ENCODE measurements around the gene MAGEA3. TPM values are rescaled to one million over a fixed set of nuclear protein-coding genes. Genes with fewer than 3 reads are reported as not detected.
"Not testable (repeated sequence)": the region's sequence is repeated elsewhere in the genome, so short reads cannot be mapped to it uniquely, and the experiment has no call there.

The MAGEA3 gene
- total RNA-seq, 1 donor from 2014 or later = not detected

- not testable (repeated sequence) for DNase-seq (ENCODE audit: low read depth)
These were observed 37.9 kb downstream of the MAGEA3 start for GRCh38 chrX:152736528-152736927.

- no peak for DNase-seq (ENCODE audit: low read depth)
These were observed 40.0 kb downstream of the MAGEA3 start for GRCh38 chrX:152738560-152738959.

Other genes starting within 250 kb of the MAGEA3 start
- gene GABRA3, start 247.5 kb upstream of the MAGEA3 start, total RNA-seq = 0.35 TPM in 1 of 2 replicates, not detected in the other
- gene GABRQ, start 60.9 kb upstream of the MAGEA3 start, total RNA-seq = 0.60 TPM in 1 of 2 replicates, not detected in the other
- gene CSAG2, start 10.5 kb downstream of the MAGEA3 start, total RNA-seq = not detected in 2 replicates
- not detected in 2 replicates for gene MAGEA2B, start 15.8 kb downstream of the MAGEA3 start, total RNA-seq
- gene CSAG1, start 34.9 kb downstream of the MAGEA3 start, total RNA-seq = not detected in 2 replicates
- gene MAGEA12, start 35.0 kb downstream of the MAGEA3 start, total RNA-seq = not detected in 2 replicates
- gene MAGEA2, start 55.0 kb downstream of the MAGEA3 start, total RNA-seq = not detected in 2 replicates
- not detected in 2 replicates for gene CSAG3, start 60.4 kb downstream of the MAGEA3 start, total RNA-seq
- gene MAGEA6, start 70.9 kb downstream of the MAGEA3 start, total RNA-seq = not detected in 2 replicates
- 47.8 and 81.1 TPM in 2 replicates for gene CETN2, start 132.0 kb downstream of the MAGEA3 start, total RNA-seq
- gene NSDHL, start 132.3 kb downstream of the MAGEA3 start, total RNA-seq = 15.6 and 24.1 TPM in 2 replicates
- 45.3 and 63.4 TPM in 2 replicates for gene ZNF185, start 199.3 kb downstream of the MAGEA3 start, total RNA-seq

All from renal cortical epithelial cell (primary cell).